ENCODE results near the gene REV1.

DNA sequence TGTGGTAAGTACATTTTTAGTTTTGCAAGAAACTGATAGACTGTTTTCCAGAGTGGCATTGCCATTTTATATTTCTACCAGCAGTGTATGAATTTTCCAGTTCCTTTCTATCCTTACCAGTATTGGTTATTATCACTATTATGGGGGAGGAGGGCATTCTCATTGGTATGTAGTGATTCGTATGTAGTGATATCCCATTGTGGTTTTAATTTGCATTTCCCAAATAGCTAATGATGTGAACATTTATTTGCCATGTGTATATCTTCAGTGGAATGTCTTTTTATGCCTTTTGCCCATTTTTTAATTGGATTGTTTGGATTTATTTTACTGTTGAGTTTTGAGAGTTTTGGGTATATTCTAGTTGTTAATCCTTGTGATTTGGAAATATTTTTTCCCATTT is 135.7 kb downstream of the REV1 start:
- TF ChIP-seq, protein P1, sequence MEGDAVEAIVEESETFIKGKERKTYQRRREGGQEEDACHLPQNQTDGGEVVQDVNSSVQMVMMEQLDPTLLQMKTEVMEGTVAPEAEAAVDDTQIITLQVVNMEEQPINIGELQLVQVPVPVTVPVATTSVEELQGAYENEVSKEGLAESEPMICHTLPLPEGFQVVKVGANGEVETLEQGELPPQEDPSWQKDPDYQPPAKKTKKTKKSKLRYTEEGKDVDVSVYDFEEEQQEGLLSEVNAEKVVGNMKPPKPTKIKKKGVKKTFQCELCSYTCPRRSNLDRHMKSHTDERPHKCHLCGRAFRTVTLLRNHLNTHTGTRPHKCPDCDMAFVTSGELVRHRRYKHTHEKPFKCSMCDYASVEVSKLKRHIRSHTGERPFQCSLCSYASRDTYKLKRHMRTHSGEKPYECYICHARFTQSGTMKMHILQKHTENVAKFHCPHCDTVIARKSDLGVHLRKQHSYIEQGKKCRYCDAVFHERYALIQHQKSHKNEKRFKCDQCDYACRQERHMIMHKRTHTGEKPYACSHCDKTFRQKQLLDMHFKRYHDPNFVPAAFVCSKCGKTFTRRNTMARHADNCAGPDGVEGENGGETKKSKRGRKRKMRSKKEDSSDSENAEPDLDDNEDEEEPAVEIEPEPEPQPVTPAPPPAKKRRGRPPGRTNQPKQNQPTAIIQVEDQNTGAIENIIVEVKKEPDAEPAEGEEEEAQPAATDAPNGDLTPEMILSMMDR (conservative IDR thresholded peaks at IDR 0.05; ENCODE audit: low read length): no peak
- no peak for TF ChIP-seq EZH2phosphoT487 (IDR thresholded peaks at IDR 0.05; ENCODE audit: borderline replicate concordance, low read depth, low read length)
